GM15510 (cell line): ENCODE results near the gene NHERF1.

Experiments used
- POLR2A ChIP-seq: IDR thresholded peaks from 3 replicates; pipeline ENCODE4 v1.6.1; 2011; ENCODE audit warnings: borderline replicate concordance; ENCODE audit not compliant: insufficient read length; ENCODE audit errors: extremely low read depth

NHERF1 gene

GRCh38 chr17:74810699-74811485 is 62.5 kb downstream of the NHERF1 start:
- TF ChIP-seq POLR2A: no peak

- TF ChIP-seq POLR2A: no peak
These were observed 63.9 kb downstream of the NHERF1 start for GRCh38 chr17:74812109-74813009.

GRCh38 chr17:74814453-74814852 is 66.0 kb downstream of the NHERF1 start:
- no peak for TF ChIP-seq POLR2A

GRCh38 chr17:74815067-74815466 is 66.6 kb downstream of the NHERF1 start:
- no peak for TF ChIP-seq POLR2A

- TF ChIP-seq POLR2A: no peak
These were observed 67.3 kb downstream of the NHERF1 start for GRCh38 chr17:74815550-74816370.

- no peak for TF ChIP-seq POLR2A
These were observed 68.6 kb downstream of the NHERF1 start for GRCh38 chr17:74816905-74817620.

GRCh38 chr17:74818291-74818938 is 70.0 kb downstream of the NHERF1 start:
- no peak for TF ChIP-seq POLR2A
